Renal cortex interstitium (tissue), 11 donors: ENCODE results near the gene STAG1. TPM values are rescaled to one million over a fixed set of nuclear protein-coding genes. Genes with fewer than 3 reads are reported as not detected.
"Not testable (repeated sequence)": the region's sequence is repeated elsewhere in the genome, so short reads cannot be mapped to it uniquely, and the experiment has no call there.

Experiments
- DNase-seq, 11 donors: peaks; one replicate each; pipeline ENCODE4 v3.0.0-alpha.2; 2013; ENCODE audit warnings: low read depth in 9 of 11, low spot score in 4 of 11; ENCODE audit errors: extremely low read depth in 1 of 11
- polyA plus RNA-seq, 3 donors: library from polyadenylated mRNA; unstranded; fragments of 120-200 nt; gene quantifications; one replicate each; pipeline ENCODE4 v1.2.1, GENCODE V29; 2013; ENCODE audit not compliant: insufficient read length in 3 of 3

The STAG1 gene
- polyA plus RNA-seq, 3 donors, result 47.7 to 52.6 (median 49.6) TPM

DNA sequence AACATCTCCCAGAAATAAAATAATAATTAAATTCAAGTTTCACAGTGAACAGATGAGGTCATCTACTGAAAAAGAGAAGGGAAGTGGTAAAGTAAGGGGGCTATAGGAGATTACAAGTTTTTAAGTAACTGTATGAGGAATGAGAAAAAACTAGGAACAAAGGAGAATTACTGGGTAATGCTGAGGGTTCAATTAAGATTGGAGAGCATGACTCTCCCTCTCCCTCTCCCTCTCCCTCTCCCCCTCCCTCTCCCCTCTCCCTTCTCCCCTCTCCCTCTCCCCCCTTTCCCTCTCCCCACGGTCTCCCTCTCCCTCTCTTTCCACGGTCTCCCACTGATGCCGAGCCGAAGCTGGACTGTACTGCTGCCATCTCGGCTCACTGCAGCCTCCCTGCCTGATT is 29.8 kb downstream of the STAG1 start:
- DNase-seq, result not testable (repeated sequence)

DNA sequence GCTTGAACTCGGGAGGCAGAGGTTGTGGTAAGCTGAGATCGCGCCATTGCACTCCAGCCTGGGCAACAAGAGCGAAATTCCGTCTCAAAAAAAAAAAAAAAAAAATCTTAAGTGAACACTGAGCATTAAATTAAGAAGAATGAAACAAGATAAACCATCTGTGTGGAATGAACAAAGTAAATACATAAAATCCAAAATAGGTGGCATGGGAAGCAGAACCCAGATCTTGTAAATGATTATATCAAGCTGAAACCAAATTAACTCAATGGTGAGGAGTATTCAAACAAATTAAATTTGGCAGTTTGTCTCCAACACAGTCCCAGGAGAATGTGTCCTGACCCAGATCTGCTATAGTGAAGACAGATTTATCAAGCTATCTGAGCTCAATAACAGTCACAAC is 32.1 kb downstream of the STAG1 start:
- DNase-seq, result no peak

GRCh38 chr3:136716629-136717028 is 35.5 kb downstream of the STAG1 start:
- no peak for DNase-seq

- no peak for DNase-seq
These were observed 38.2 kb downstream of the STAG1 start for GRCh38 chr3:136714020-136714419.

DNA sequence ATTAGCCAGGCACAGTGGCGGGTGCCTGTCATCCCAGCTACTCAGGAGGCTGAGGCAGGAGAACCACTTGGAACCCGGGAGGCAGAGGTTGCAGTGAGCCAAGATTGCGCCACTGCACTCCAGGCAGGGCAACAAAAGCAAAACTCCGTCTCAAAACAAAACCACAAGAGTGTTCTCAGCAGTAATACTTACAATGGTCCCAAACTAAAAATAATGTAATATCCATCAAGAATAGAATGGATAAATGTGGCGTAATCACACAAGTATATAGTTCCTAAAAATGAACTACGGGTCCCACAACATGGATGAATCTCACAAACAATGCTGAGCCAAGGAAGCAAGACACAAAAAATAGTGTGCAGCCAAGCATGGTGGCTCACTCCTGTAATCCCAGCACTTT is 39.2 kb downstream of the STAG1 start:
- no peak for DNase-seq

GRCh38 chr3:136711888-136712287 is 40.3 kb downstream of the STAG1 start:
- not testable (repeated sequence) for DNase-seq

GRCh38 chr3:136711277-136711676 is 40.9 kb downstream of the STAG1 start:
- no peak for DNase-seq

GRCh38 chr3:136709775-136710174 is 42.4 kb downstream of the STAG1 start:
- DNase-seq, result not testable (repeated sequence)

DNA sequence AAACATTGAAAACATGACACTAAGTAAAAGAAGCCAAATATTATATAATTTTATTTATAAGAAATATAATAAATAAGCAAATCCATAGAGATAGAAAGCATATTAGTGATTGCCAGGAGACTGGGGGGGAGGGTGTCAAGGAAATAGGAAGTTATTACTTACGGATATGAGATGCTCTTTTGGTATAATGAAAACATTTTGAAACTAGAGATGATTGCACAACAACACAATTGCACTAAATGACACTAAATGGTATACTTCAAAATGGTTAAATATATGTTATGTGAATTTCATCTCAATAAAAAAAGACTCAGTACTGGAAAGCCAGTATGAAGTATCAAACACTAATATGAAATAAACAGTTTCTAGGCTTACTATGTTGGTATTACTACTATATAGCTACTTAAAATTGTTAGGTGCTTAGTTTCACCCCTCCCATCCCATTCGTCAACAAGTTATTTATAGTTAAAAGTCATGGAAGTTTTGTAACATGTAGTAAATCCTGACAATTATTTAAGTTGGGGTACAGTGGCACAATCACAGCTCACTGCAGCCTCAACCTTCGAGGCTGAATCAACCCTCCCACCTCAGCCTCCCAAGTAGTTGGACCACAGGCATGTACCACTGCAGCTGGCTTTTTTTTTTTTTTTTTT is 43.7 kb downstream of the STAG1 start:
- DNase-seq, result no peak

GRCh38 chr3:136703429-136703828 is 48.7 kb downstream of the STAG1 start:
- no peak for DNase-seq

GRCh38 chr3:136699271-136699828 is 52.8 kb downstream of the STAG1 start:
- peak in 1 of 11 donors; percentile 3 for DNase-seq

DNA sequence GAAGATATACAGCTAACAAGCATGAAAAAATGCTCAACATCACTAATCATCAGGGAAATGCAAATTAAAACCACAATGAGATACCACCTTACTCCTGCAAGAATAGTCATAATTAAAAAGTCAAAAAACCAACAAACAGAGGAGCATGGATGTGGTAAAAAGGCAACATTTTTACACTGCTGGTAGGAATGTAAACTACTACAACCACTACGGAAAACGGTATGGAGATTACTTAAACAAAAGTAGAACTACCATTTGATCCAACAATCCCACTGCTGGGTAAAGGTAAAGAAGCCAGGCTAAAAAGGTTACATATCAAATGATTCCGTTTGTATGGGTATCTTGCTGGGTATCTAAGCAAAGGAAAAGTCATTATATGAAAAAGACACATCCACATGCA is 53.8 kb downstream of the STAG1 start:
- no peak for DNase-seq

GRCh38 chr3:136696797-136697196 is 55.4 kb downstream of the STAG1 start:
- no peak for DNase-seq

- no peak for DNase-seq
These were observed 57.9 kb downstream of the STAG1 start for GRCh38 chr3:136694321-136694720.

GRCh38 chr3:136690599-136690998 is 61.6 kb downstream of the STAG1 start:
- no peak for DNase-seq

GRCh38 chr3:136685882-136686281 is 66.3 kb downstream of the STAG1 start:
- DNase-seq, result no peak

DNA sequence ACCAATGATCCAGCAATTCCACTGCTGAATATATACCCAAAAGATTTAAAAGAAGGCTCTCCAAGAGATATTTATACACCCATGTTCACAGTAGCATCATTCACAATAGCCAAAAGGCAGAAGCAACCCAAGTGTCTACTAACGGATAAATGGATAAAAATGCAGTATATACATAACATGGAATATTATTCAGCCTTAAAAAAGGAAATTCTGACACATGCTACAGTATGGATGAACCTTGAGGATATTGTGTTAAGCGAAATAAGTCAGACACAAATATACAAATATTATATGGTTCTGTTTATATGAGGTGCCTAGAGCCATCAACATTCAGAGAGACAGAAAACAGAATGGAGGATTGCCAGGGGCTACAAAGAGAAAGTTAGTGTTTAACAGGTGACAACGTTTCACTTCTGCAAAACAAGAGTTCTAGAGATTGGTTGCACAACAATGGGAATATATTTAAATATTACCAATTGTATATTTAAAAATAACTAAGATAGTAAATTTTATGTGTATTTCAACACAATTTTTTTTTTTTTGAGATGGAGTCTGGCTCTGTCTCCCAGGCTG is 69.4 kb downstream of the STAG1 start:
- DNase-seq, result no peak

GRCh38 chr3:136678981-136679380 is 73.2 kb downstream of the STAG1 start:
- no peak for DNase-seq

DNA sequence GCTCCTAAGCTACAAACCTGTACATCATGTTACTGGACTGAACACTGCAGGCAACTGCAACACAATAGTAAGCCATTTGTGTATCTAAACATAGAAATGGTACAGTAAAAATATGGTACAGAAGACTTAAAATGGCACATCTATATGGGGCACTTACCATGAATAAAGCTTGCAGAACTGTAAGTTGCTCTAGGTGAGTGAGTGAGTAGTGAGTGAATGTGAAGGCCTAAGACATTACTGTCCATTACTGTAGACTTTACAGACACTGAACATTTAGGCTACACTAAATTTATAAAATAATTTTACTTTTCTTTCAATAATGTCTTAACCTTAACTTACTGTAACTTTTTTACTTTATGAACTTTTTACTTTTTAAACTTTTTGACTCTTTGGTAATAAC is 76.2 kb downstream of the STAG1 start:
- DNase-seq, result no peak

DNA sequence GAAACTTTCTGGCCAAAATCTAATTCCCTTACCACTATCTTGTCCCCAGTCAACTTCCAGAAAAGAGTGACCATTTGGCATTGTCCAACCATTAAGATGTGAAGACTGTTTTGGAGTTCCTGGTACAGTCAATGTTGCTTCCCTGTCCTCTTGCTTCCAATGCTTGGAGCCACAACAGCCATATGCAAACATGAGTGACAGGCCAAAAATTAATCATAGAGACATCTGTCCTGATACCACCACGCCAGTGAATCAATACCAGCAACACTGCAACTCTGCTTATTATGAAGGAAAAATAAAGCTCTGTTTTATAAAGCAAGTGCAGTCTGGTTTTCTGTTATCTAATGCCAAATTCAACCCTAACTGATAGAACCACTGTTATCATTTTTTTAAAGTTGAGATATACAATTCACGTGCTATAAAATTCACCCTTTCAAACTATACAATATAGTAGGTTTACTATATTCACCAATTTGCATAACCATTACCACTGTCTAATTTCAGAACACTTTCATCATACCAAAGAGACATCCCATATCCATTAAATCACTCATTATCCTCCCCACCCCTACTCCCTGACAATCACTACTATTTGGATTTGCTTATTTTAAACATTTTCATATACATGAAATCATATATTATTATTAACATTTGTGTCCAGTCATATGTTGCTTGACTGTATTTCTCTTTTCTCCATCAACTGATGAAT is 76.9 kb downstream of the STAG1 start:
- DNase-seq, result no peak
